MM.1S (cell line): ENCODE results near the gene SLC18A3.

ENCODE experiments used
- EZH2phosphoT487 ChIP-seq: fragments of 300-600 bp; sonication (generic); IDR thresholded peaks from 2 replicates; pipeline ENCODE4 v1.6.1; 2018; ENCODE audit warnings: antibody characterized with exemption, low read length
- TF ChIP-seq, protein P1 (sequence below): fragments of 300-600 bp; sonication (generic); IDR thresholded peaks from 2 replicates; pipeline ENCODE4 v1.5.1; 2016; ENCODE audit warnings: antibody characterized with exemption, low read length, mixed read lengths

DNA sequence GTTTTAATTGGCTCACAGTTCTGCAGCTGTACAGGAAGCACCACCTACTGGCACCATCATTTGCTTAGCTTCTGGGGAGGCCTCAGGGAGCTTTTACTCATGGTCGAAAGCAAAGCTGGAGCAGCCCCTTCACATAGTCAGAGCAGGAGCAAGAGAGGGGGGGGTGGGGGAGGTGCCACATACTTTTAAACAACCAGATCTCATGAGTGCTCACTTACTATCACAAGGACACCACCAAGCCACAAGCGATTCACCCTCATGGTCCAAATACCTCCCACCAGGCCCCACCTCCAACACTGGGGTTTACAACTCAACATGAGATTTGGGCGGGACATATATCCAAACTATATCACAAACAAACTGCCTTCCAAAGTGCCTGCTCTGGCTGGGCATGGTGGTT is 31.7 kb upstream of the SLC18A3 start:
- TF ChIP-seq, protein P1, sequence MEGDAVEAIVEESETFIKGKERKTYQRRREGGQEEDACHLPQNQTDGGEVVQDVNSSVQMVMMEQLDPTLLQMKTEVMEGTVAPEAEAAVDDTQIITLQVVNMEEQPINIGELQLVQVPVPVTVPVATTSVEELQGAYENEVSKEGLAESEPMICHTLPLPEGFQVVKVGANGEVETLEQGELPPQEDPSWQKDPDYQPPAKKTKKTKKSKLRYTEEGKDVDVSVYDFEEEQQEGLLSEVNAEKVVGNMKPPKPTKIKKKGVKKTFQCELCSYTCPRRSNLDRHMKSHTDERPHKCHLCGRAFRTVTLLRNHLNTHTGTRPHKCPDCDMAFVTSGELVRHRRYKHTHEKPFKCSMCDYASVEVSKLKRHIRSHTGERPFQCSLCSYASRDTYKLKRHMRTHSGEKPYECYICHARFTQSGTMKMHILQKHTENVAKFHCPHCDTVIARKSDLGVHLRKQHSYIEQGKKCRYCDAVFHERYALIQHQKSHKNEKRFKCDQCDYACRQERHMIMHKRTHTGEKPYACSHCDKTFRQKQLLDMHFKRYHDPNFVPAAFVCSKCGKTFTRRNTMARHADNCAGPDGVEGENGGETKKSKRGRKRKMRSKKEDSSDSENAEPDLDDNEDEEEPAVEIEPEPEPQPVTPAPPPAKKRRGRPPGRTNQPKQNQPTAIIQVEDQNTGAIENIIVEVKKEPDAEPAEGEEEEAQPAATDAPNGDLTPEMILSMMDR: no peak
- TF ChIP-seq EZH2phosphoT487: no peak
